HG02642 (cell line): ENCODE data around the gene ATP8A2.
"Not testable (repeated sequence)": the region's sequence is repeated elsewhere in the genome, so short reads cannot be mapped to it uniquely, and the experiment has no call there.

Source experiments
- ATAC-seq: cut with Tn5 transposase; IDR thresholded peaks from one replicate; pipeline ENCODE4 v1.9.1; 2021; ENCODE audit warnings: mild to moderate bottlenecking; ENCODE audit not compliant: unreplicated experiment, poor library complexity

Gene ATP8A2

GRCh38 chr13:26038931-26039475 is 667.2 kb downstream of the ATP8A2 start:
- ATAC-seq, result no peak

DNA sequence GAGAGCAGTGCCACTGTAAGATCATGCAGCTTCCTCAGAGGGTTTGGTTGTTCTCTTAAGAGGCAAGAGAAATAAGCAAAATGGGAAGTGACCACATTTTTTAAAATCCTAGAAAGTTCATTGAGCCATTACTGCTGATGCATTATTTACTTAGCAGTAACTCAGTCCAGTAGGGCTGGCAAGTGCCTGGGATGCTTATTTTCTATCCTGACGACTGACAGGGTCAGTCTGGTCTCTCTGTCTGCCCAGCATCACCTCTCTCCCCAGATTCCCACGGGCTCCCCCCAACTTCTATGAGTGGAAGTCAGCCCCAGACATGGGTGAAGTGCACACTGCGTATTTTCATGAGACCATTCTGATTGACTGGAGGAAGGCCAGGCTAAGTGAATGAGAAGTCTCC is 669.7 kb downstream of the ATP8A2 start:
- no peak for ATAC-seq

DNA sequence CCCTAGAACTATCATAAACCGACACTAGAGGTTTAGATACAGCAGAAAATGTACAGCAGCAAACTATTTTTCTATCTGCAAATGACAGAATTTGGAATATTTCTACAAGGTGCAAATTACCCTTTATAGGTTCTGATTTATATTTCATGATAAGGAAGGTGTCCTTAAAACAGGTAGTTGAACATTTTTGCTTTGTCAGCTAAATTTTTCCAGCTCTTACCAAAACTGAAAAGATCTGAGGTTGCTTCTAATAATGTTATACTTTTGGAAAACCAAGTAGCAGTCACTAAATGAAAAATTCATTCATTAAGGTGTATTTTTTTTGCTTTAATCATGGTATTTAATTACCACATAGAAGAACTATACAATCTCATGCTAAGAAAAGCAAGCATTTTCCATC is 671.0 kb downstream of the ATP8A2 start:
- ATAC-seq, result no peak

- ATAC-seq, result no peak
Observed at GRCh38 chr13:26045142-26045541, 673.4 kb downstream of the ATP8A2 start.

DNA sequence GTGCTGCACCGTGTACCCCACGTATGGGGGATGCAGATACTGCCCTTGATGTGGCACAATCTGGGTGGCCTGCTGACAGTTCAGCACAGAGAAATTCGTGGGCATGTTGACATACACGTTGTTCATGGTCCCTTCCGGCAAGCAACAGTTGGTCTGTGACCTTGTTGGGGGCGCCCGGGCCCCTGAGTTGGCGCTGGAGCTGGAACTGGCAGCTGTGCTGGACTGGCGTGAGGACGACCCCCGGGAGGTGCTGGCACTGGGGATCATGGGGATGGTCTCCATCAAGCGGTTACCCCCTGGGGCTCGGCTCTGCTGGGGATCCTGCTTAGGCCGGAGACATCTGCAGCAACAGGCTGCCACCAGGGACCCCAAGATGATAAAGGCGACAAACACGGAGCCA is 674.9 kb downstream of the ATP8A2 start:
- no peak for ATAC-seq

- ATAC-seq, result no peak
Observed at GRCh38 chr13:26047040-26047439, 675.3 kb downstream of the ATP8A2 start.

- no peak for ATAC-seq
Observed at GRCh38 chr13:26048741-26049140, 677.0 kb downstream of the ATP8A2 start.

- ATAC-seq, result no peak
Observed at GRCh38 chr13:26050568-26051230, 678.9 kb downstream of the ATP8A2 start.

- ATAC-seq, result no peak
Observed at GRCh38 chr13:26051231-26051656, 679.5 kb downstream of the ATP8A2 start.

DNA sequence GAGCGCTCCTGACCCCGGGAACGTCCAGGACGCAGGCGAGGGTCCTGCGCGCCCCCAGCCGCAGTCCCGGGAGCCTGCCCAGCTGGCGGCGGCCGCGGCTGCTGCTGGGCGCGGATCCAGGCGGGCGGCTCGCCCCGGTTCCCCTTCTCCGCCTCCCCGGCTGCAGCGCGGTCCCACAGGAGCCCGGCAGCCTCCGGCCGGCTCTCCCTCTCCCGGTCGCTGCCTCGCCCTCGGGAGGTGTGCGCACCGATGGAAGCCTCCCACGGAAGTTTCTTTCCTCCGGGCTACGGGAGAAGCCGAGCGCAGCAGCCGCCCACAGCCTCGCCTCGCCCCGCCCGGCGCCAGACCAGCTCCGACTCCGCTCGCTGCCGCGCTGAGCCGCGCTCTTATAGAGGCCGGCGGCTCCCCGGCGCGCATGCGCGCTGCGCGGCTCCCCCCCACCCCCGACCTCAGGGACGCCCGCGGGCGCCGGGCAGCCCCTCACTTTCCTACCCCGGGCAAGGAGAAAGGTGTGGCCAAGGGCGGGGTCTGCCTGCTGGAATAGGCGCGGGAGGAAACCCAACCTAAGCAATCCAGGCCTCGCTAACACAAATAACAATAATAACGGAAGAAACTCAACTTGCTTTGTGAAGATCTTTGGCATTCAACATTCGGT is 680.0 kb downstream of the ATP8A2 start, which contains the start of gene SHISA2:
Gene SHISA2, minus strand, starts transcription at position 360 of the 655 bp plus-strand sequence. CDS start 1,041 bp downstream, outside the sequence.
- no peak for ATAC-seq

DNA sequence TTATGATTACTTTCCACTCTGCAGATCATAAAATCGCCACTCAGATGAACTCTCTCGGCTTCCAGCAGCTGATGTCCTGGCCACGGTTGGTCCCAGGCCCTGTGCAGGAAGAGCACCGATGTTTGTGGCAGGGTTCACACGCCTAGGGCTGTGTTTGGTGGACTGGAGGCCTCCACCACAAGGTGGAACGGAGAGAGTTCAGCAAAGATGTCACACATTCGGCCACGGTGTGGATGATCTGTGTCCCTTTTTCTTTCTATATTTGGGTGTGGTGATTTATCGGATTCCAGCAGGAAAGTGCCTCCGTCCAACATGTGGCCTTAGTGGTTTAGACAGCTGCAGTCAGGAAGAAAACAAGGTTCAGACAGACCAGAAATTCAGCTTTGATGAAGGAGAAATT is 680.6 kb downstream of the ATP8A2 start:
- no peak for ATAC-seq

- ATAC-seq, result no peak
Observed at GRCh38 chr13:26053418-26053980, 681.7 kb downstream of the ATP8A2 start.

- ATAC-seq, result no peak
Observed at GRCh38 chr13:26054896-26055295, 683.1 kb downstream of the ATP8A2 start.

GRCh38 chr13:26058704-26059103 is 686.9 kb downstream of the ATP8A2 start:
- no peak for ATAC-seq

GRCh38 chr13:26060357-26060756 is 688.6 kb downstream of the ATP8A2 start:
- ATAC-seq, result no peak

DNA sequence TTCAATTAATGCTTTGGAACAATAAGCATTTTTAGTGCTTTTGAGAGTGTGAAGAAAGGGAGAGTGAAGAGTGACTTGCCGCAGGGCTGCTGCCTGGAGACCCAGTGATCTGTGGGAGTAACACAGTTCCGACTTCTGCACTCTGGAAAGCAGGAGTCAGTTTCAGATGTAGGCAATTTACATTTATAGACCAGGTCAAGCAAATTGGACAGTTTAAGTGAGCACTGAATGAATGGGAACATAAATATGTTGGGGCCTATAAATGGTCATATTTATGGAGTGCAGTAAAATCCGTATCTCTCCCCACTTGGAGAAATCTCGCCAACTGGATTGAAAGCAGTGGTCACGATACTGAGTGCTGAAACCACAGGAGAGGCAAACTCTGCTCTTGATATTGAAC is 689.5 kb downstream of the ATP8A2 start:
- no peak for ATAC-seq

- ATAC-seq, result no peak
Observed at GRCh38 chr13:26061947-26062346, 690.2 kb downstream of the ATP8A2 start.

GRCh38 chr13:26062853-26063444 is 691.2 kb downstream of the ATP8A2 start:
- ATAC-seq, result no peak

DNA sequence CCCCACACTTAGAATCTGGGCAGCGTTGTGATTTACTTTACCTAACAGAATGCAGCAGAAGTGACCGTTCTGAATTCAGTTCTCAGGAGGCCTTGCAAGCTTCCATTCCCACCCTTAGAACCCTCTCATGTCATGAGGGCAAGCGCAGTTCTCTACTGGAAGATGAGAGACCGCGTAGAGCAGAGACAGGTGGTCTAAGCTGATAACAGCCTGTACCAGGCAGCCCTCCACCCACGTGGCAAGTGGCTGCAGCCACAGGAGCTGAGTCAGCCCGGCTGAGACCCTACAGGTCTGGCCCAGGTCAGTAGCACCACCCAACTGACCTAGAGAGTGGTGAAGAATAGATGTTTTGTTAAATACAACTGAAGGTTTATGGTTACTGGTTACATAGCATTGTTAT is 694.7 kb downstream of the ATP8A2 start:
- not testable (repeated sequence) for ATAC-seq

GRCh38 chr13:26067601-26068000 is 695.8 kb downstream of the ATP8A2 start:
- no peak for ATAC-seq

- ATAC-seq, result not testable (repeated sequence)
Observed at GRCh38 chr13:26068372-26068771, 696.6 kb downstream of the ATP8A2 start.
